HFFc6 (cell line): ENCODE results near the gene COL9A1. TPM values are rescaled to one million over a fixed set of nuclear protein-coding genes. Genes with fewer than 3 reads are reported as not detected.

Experiments
- DNase-seq: peaks from one replicate; pipeline ENCODE4 v3.0.0-alpha.2; 2018
- H3K27ac Mint-ChIP-seq: 2 replicates; pipeline ENCODE4 v1.8.0; 2020; ENCODE audit warnings: mild to moderate bottlenecking, mixed read lengths
- H3K27me3 Mint-ChIP-seq: 2 replicates; pipeline ENCODE4 v1.8.0; 2021; ENCODE audit warnings: mild to moderate bottlenecking, moderate library complexity, mixed read lengths; ENCODE audit not compliant: insufficient read depth
- H3K36me3 Mint-ChIP-seq: 2 replicates; pipeline ENCODE4 v1.8.0; 2021; ENCODE audit warnings: low read depth, mixed read lengths
- H3K4me1 Mint-ChIP-seq: 2 replicates; pipeline ENCODE4 v1.8.0; 2020; ENCODE audit warnings: low read depth, mixed read lengths
- H3K4me3 Mint-ChIP-seq: 2 replicates; pipeline ENCODE4 v1.8.0; 2020; ENCODE audit warnings: mild to moderate bottlenecking, moderate library complexity, mixed read lengths
- H3K9me3 Mint-ChIP-seq: 2 replicates; pipeline ENCODE4 v1.8.0; 2020; ENCODE audit warnings: mild to moderate bottlenecking, mixed read lengths
- CTCF ChIP-seq: fragments of 200-600 bp; sonication (generic); IDR thresholded peaks from 2 replicates; pipeline ENCODE4 v1.5.0; 2021; ENCODE audit warnings: antibody characterized with exemption, mild to moderate bottlenecking
- total RNA-seq, 6 experiments: library from RNA; stranded (reverse); fragmentation: NEBNext Ultra II Directional; extraction: Animal tissue kit (Norgen Biotek cat#: 25700); gene quantifications; 2 replicates in 1 of 6; 3 replicates in 5 of 6; pipeline ENCODE4 v1.2.3, GENCODE V29; 2021

The COL9A1 gene
- total RNA-seq, 6 experiments from 2014 or later: not detected

GRCh38 chr6:70266142-70266541 lies 36.7 kb downstream of the COL9A1 start:
- Mint-ChIP-seq H3K36me3 (no peaks in the 10 kb centered on the region), H3K27me3 (peaks cover 4% of the 10 kb centered on the region; the same call in 1 of the 2 replicates), H3K4me1 (no peaks in the 10 kb centered on the region)

GRCh38 chr6:70264306-70264705 lies 38.6 kb downstream of the COL9A1 start:
- Mint-ChIP-seq H3K36me3 (no peaks in the 10 kb centered on the region), H3K9me3 (no peaks in the 10 kb centered on the region; the same call in 1 of the 2 replicates), H3K27me3 (peaks cover 6% of the 10 kb centered on the region), H3K4me1 (no peaks in the 10 kb centered on the region), H3K4me3 (no peak overlapping the region), H3K27ac (no peak overlapping the region)
- no peak for TF ChIP-seq CTCF
- no peak for DNase-seq

More at GRCh38 chr6:70266142-70266541, 36.7 kb downstream of the COL9A1 start:
- no peak for TF ChIP-seq CTCF
- H3K27ac Mint-ChIP-seq: no peak overlapping the region
- no peak overlapping the region for H3K4me3 Mint-ChIP-seq
- DNase-seq: no peak
- no peaks in the 10 kb centered on the region for H3K9me3 Mint-ChIP-seq

GRCh38 chr6:70258483-70258882 lies 44.4 kb downstream of the COL9A1 start:
- Mint-ChIP-seq H3K27ac (no peak overlapping the region), H3K4me3 (no peak overlapping the region), H3K36me3 (no peaks in the 10 kb centered on the region), H3K27me3 (peaks cover 4% of the 10 kb centered on the region), H3K9me3 (no peaks in the 10 kb centered on the region; the same call in 1 of the 2 replicates), H3K4me1 (no peaks in the 10 kb centered on the region)
- no peak for DNase-seq
- TF ChIP-seq CTCF: no peak

- peaks cover 4% of the 10 kb centered on the region for H3K27me3 Mint-ChIP-seq
- no peak for TF ChIP-seq CTCF
- H3K36me3 Mint-ChIP-seq: no peaks in the 10 kb centered on the region
- no peak for DNase-seq
- no peak overlapping the region for H3K4me3 Mint-ChIP-seq
- no peaks in the 10 kb centered on the region; the same call in 1 of the 2 replicates for H3K9me3 Mint-ChIP-seq
- H3K4me1 Mint-ChIP-seq: no peaks in the 10 kb centered on the region
- no peak overlapping the region for H3K27ac Mint-ChIP-seq
These were observed 45.1 kb downstream of the COL9A1 start for GRCh38 chr6:70257768-70258273.

- TF ChIP-seq CTCF: no peak
- Mint-ChIP-seq H3K9me3 (no peaks in the 10 kb centered on the region; the same call in 1 of the 2 replicates), H3K27ac (no peak overlapping the region), H3K36me3 (no peaks in the 10 kb centered on the region), H3K27me3 (peaks cover 3% of the 10 kb centered on the region), H3K4me1 (no peaks in the 10 kb centered on the region), H3K4me3 (no peak overlapping the region)
- no peak for DNase-seq
These were observed 48.1 kb downstream of the COL9A1 start for GRCh38 chr6:70254784-70255183.

- H3K27me3 Mint-ChIP-seq: peaks cover under 1% of the 10 kb centered on the region; the same call in 1 of the 2 replicates
- no peak overlapping the region for H3K27ac Mint-ChIP-seq
- no peaks in the 10 kb centered on the region for H3K9me3 Mint-ChIP-seq
- no peak for DNase-seq
- no peak overlapping the region for H3K4me3 Mint-ChIP-seq
- TF ChIP-seq CTCF: no peak
- no peaks in the 10 kb centered on the region for H3K4me1 Mint-ChIP-seq
- H3K36me3 Mint-ChIP-seq: no peaks in the 10 kb centered on the region
These were observed 49.0 kb downstream of the COL9A1 start for GRCh38 chr6:70253923-70254322.
